ENCODE measurements around the gene CDKN1A. TPM values are rescaled to one million over a fixed set of nuclear protein-coding genes. Genes with fewer than 3 reads are reported as not detected.

The CDKN1A gene
- total RNA-seq, 1 donor from 2014 or later = 99.0 TPM

DNA sequence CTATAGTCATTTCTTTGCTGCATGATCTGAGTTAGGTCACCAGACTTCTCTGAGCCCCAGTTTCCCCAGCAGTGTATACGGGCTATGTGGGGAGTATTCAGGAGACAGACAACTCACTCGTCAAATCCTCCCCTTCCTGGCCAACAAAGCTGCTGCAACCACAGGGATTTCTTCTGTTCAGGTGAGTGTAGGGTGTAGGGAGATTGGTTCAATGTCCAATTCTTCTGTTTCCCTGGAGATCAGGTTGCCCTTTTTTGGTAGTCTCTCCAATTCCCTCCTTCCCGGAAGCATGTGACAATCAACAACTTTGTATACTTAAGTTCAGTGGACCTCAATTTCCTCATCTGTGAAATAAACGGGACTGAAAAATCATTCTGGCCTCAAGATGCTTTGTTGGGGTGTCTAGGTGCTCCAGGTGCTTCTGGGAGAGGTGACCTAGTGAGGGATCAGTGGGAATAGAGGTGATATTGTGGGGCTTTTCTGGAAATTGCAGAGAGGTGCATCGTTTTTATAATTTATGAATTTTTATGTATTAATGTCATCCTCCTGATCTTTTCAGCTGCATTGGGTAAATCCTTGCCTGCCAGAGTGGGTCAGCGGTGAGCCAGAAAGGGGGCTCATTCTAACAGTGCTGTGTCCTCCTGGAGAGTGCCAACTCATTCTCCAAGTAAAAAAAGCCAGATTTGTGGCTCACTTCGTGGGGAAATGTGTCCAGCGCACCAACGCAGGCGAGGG lies 594 bp upstream of the CDKN1A start:
- DNase-seq = no peak

DNA sequence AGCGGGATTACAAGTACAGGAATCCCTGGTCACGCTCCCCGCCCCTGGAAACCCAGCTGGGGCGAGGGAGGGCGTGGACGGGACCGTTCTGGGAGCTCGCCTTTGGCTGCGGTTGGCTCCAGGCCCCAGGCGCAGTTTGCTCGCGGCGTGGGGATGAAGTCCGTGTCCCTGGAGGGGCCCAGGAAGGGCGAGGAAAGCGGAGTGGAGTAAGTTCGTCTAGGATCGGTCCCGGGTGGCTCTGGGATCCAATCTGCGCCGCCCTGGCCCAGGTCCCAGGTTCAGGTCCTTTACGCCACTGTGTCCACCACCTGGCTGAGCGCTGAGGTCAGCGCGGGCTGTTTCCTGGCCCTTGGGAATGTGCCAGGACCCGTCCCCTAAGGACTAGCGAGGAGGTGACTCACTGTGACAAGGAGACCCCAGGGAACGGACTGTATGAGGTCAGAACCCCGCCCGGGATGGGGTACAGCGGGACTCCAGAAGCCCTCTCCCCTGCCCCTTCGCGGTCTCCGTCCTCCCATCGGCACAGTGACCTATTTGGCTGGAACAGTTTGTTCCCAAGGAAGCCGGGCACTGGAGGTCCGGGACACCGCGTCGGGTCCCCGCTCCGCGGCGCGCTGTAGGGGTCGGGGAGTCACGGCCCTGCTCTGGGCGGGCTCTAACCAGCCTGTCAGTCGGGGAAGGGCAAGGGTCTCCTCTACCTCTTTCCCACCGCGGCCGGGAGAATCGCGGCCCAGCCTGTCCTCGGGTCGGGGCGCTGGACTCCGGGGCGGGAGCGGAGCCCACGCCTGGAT lies 724 bp downstream of the CDKN1A start:
- peak; percentile 66 for DNase-seq

DNA sequence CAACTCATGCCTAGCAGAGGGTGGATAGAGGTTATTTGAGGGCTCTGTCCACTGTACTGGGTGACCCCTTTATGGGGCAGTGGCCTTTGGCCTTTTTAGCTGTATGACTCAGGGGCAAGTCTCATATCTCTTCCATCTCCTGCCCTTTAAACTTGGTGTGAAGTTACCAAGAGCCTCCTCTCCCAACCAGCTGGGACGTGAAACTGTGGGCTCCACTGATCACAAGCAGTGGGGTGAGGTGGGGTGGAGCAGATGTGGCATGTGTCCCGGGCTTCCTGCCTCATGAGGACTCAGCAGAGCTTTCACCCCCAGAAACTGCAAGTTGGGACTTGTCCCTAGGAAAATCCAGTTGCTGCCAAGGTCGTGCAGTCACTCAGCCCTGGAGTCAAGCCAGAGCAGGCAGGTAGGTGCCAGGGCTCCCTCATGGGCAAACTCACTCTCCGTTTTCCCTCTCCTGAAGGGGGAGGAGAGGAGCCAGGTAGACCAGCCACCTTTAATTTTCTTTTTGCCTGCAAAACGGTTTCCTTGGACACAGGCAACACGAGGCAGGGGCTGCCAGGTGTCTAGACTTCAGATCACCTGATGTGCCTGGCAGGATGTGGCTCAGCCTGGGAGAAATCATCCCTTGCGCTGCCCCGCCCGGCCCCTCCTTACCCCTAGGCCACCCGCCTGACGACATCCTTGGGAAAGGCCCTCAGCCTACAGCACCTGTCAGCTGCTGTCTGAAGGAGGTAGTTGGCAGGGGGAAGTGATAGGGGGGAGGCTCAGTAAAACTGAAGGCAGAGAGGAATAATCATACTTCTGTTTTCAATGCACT lies 4.0 kb downstream of the CDKN1A start:
- peak; percentile 73 for DNase-seq

DNA sequence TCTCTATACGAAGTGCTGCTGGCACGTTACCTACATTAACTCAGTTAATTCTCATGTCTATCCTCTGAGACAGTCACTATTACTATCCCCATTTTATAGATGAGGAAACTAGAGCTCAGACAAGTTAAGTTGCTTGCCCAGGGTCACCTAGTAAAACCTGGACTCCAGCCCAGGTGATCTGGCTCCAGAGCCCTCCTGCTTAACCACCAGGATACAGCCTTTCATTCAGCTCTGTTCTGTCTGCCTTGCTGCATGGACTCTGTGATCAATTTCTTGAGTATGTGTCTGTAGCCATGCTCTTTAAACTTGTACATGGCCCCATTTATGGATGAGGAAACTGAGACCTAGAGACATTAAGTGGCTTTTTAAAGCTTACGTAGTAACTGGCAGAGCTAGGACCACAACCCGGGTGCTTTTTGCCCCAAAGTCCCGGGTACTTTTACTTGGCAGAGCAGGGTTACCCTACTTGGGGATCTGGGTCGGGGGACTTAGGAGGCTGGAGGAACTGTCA lies 4.7 kb downstream of the CDKN1A start:
- DNase-seq = no peak

DNA sequence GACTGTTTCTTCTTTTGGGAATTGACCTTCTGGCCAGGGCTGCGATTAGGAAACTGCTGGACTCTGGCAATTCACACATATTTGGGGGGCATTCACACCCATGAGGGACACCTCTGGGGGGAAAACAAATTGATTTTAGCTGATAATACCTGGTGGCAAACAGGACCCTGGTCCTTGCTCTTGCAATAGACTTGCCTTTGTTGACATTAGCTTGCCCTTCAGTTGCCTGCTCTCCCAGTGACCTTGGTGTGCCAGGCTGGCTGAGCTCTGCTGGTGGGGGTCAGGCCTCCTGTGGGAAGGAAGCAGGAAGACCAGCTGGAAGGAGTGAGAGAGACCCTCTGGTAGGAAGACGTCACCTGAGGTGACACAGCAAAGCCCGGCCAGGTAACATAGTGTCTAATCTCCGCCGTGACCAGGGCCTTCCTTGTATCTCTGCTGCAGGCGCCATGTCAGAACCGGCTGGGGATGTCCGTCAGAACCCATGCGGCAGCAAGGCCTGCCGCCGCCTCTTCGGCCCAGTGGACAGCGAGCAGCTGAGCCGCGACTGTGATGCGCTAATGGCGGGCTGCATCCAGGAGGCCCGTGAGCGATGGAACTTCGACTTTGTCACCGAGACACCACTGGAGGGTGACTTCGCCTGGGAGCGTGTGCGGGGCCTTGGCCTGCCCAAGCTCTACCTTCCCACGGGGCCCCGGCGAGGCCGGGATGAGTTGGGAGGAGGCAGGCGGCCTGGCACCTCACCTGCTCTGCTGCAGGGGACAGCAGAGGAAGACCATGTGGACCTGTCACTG lies 5.3 kb downstream of the CDKN1A start:
- DNase-seq = no peak

DNA sequence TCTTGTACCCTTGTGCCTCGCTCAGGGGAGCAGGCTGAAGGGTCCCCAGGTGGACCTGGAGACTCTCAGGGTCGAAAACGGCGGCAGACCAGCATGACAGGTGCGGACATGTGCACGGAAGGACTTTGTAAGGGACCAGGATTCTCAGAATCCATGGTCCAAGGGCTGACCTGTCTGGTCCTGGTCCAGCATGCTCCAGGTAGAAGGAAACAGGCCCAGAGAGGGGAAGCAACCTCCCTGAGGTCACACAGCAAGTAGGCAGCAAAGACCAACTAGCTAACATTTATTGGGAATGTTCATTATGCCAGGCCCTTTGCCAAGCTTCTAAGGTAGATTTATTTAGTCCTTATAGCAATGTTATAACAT lies 5.9 kb downstream of the CDKN1A start:
- DNase-seq = no peak

DNA sequence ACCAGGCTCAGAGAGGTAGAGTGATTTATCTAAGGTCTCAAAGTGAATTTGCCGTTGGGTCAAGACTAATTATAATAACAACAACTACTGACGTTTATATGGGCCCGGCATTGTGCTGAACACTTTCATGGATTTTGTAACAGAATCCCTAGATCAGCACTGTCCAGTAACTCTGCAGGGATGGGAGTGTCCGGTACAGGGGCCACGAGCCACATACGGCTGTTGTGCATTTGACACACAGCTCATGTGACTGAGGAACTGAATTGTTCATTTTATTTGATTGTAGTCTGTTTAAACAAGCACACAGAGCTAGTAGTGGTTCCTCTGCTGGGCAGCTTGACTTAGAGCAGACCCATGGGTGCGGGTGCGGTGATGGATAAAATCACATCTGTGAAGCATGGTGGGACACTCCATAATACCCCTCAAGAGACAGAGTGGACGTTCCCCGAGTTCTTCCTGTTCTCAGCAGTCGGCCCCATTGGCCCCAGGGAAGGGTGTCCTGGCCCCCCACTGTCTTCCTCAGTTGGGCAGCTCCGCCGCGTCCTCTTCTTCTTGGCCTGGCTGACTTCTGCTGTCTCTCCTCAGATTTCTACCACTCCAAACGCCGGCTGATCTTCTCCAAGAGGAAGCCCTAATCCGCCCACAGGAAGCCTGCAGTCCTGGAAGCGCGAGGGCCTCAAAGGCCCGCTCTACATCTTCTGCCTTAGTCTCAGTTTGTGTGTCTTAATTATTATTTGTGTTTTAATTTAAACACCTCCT lies 6.8 kb downstream of the CDKN1A start:
- DNase-seq = no peak

DNA sequence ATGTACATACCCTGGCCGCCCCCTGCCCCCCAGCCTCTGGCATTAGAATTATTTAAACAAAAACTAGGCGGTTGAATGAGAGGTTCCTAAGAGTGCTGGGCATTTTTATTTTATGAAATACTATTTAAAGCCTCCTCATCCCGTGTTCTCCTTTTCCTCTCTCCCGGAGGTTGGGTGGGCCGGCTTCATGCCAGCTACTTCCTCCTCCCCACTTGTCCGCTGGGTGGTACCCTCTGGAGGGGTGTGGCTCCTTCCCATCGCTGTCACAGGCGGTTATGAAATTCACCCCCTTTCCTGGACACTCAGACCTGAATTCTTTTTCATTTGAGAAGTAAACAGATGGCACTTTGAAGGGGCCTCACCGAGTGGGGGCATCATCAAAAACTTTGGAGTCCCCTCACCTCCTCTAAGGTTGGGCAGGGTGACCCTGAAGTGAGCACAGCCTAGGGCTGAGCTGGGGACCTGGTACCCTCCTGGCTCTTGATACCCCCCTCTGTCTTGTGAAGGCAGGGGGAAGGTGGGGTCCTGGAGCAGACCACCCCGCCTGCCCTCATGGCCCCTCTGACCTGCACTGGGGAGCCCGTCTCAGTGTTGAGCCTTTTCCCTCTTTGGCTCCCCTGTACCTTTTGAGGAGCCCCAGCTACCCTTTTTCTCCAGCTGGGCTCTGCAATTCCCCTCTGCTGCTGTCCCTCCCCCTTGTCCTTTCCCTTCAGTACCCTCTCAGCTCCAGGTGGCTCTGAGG lies 7.6 kb downstream of the CDKN1A start:
- no peak for DNase-seq

DNA sequence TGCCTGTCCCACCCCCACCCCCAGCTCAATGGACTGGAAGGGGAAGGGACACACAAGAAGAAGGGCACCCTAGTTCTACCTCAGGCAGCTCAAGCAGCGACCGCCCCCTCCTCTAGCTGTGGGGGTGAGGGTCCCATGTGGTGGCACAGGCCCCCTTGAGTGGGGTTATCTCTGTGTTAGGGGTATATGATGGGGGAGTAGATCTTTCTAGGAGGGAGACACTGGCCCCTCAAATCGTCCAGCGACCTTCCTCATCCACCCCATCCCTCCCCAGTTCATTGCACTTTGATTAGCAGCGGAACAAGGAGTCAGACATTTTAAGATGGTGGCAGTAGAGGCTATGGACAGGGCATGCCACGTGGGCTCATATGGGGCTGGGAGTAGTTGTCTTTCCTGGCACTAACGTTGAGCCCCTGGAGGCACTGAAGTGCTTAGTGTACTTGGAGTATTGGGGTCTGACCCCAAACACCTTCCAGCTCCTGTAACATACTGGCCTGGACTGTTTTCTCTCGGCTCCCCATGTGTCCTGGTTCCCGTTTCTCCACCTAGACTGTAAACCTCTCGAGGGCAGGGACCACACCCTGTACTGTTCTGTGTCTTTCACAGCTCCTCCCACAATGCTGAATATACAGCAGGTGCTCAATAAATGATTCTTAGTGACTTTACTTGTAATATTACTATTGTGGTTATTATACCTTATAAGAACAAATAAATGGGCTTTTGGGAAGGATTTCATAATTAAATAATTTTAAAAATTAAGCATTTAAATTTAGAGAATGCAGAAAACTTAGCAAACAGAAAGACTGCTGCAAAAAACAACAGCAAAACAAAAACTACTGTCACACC lies 8.4 kb downstream of the CDKN1A start:
- no peak for DNase-seq

DNA sequence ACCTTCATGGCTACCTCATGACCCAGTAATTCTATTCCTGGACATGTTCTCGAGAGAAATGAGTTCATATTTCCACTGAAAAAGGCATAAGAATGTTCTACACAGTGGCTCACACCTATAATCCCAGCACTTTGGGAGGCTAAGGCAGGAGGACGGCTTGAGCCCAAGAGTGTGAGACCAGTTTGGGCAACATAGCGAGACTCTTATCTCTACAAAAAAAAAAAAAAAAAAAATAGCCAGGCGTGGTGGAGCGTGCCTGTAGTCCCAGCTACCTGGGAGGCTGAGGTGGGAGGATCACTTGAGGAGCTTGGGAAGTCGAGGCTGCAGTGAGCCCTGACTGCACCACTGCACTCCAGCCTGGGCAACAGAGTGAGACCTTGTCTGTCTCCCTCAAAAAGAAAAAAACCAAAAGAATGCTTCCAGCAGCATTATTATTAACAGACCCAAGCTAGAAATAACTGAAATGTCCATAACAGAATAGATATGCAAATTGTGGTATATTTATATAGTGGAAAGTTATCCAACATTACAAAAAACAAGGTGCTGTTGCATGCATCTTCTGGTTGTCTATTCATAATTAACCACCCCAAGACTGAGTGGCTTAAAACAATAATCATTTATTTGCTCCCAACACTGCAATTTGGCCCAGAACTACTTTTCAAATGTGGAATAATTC lies 9.7 kb downstream of the CDKN1A start:
- no peak for DNase-seq

DNA sequence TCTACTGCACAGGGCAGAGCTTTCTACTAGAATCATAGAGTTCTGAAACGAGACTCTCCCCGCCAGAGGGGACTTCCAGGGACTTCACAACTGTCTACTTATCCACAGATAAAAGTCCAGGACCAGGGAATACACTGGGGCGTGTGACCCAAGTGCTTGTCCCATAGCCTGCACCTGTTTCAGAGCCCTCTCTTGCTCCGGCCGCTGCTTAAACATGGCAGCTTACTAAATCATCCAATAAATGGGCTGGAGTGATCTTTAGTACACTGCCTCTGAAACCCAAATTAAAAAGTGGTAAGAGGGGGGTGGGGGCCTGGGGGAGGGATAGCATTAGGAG lies 10.2 kb downstream of the CDKN1A start:
- DNase-seq = no peak

DNA sequence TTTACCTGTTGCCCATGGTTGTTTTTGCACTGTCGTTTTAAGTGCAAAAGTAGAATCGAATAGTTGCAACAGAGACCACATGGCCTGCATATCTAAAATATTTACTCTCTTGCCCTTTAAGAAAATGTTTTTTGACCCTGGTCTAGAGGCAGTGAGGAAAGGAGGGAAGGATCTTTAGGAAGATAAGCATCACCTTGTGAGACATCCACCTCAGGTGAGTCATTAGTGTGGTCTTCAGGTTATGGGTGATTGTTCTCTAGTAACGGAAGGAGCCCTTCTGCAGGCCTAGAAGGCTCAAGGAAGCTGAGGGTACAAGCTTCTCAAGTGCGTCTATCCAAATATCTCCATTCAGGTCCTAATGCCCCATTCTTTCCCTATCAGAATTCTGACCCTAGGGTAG lies 12.5 kb downstream of the CDKN1A start:
- no peak for DNase-seq

DNA sequence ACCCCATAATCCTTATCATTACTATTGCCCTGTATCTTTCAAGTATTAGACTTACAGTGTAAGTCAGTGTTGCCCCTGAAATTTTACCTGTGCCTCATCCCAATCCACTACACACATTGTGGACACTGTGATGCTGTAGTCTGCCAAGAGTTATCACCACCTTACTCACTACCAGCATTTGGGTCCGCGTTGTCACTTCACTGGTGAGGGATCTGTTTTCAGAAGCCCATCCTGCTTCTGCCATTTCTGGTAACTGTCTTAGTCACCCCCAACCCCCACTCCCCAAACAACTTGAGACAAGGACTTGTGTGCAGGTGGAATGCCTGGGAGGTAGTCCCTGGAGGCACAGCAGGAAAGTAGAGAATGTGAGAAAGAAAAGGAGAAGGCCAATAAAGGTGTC lies 13.1 kb downstream of the CDKN1A start:
- no peak for DNase-seq

DNA sequence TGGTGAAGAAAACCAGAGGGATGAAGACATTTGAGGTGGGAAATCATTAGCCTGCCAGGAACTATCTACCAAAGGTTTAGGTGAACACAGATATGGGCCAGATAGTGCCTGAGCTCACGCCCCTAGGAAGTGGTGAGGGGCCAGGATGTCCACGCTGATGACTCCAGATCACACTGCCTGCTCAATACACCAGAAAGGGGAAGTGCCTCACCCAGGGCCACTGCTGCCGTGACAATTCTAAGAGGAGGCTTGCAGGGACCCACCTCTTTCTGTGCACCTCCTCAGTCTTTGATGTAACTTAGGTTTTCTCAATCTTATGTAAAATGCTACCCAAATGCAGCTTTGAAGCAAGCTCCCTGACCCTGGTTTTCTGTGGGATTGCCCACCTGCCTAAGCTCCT lies 13.7 kb downstream of the CDKN1A start:
- no peak for DNase-seq

DNA sequence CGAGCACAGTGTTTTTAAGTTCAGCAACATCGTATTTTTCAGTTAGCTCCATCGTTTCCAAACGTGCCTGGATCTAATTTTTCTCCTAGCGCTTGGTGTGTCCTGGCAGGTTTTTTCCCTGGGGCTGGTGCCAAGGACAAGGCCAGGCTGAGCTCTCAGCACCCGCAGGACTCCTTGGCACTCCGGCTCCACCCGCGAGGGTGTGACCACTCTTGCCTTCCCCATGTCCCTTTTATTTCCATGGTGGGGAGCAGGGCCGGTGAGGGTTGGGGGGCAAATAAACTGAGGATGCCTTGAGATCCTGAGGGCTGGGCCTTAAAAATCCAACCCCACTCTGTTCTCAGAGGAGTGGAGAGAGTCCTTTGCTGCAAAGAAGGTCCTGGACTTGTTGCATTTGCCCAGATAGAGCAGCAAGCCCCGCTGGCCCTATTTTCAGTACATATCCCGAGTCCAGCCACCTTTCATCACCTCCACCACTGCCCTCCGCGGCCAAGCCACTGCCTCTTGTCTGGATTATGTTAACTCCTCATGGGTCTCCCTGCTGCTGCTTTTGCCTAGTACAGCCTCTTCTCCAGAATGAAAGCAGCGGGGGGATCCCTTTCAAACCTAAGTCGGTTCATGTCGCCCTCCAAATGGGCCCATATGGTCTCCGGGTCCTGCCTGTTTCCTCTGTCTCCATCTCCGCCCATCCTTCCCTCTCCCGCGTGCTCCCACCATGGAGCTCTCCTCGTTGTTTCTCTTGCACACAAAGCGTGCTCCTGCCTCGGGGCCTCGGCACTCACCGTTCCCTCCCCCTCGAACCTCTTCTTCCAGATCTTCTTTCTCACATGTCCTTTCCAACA lies 14.6 kb downstream of the CDKN1A start:
- DNase-seq = peak; percentile 50

DNA sequence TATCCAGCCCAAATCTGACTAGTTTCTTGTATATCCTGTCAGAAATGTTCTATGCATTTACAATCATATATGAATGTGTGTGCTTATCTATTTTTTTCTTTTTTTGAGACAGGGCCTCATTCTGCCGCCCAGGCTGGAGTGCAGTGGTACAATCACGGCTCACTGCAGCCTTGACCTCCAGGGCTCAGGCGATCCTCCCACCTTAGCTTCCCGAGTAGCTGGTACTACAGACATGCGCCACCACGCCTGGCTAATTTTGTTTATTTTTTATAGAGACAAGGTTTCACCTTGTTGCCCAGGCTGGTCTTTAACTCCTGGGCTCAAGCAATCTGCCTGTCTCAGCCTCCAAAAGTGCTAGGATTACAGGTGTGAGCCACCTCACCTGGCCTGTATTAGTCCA lies 16.1 kb downstream of the CDKN1A start:
- DNase-seq = no peak

DNA sequence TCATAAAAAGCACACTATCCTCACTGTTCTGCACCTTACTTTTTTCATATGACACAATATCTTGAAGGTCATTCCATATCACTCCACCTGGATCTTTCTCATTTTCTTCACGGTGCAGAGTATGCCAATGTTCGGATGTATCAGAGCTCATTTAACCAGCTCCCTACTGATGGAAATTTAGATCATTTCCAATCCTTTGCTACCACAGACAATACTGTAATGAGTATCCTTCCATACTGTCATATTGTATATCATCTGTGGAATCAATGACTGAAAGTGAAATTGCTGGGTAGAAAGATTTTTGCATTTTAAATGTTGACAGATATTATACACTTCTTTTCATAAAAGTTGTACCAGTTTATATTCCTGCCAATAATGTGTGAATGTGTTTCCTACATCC lies 16.9 kb downstream of the CDKN1A start:
- DNase-seq = no peak

DNA sequence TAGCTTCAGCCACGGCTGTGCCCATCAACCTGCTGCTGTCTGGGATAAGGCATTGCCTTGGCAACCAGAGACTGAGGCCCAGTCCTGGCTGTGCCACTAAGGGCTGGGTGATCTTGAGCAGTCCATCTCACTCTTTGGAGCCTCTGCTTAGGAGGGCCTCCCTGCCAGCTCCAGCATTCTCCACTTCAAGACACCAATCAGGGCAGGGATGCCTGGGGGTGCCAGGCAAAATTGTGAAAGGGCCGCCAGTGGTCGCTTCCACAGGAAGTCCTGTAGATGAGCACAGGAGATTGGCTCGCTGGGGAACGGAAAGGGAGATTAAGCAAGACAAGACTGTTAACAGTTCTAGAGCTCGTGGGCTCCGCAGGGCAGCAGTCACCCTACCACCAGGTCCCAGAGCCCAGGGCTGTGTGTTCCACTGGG lies 19.0 kb downstream of the CDKN1A start, which contains the start of gene RAB44:
Gene RAB44 (plus strand): TSS at position 346 of the 423 bp plus-strand sequence. CDS start 6,410 bp downstream, outside the sequence.
- no peak for DNase-seq

Measured in tongue (tissue), 2 donors.